HEK293 (cell line): ENCODE data around the gene MTURN.

Experiments
- BCL11A ChIP-seq: fragments of 450-650 bp; formaldehyde crosslinking; IDR thresholded peaks from 2 replicates; pipeline ENCODE4 v1.5.1; 2016; ENCODE audit warnings: low read depth, missing biosample characterization, missing genetic modification characterization
- GLI4 ChIP-seq: fragments of 450-650 bp; formaldehyde crosslinking; IDR thresholded peaks from 2 replicates; pipeline ENCODE4 v1.5.1; 2016; ENCODE audit warnings: missing biosample characterization, missing genetic modification characterization
- GLIS2 ChIP-seq: fragments of 450-650 bp; formaldehyde crosslinking; IDR thresholded peaks from 2 replicates; pipeline ENCODE4 v1.5.1; 2016; ENCODE audit warnings: missing biosample characterization, missing genetic modification characterization
- HOXC10 ChIP-seq: sonication (generic); formaldehyde crosslinking; IDR thresholded peaks from 2 replicates; pipeline ENCODE4 v1.8.1; 2023; ENCODE audit warnings: mild to moderate bottlenecking, missing genetic modification reagents
- KLF10 ChIP-seq: fragments of 450-650 bp; IDR thresholded peaks from 2 replicates; pipeline ENCODE4 v1.5.1; 2018; ENCODE audit warnings: missing biosample characterization, mild to moderate bottlenecking, missing genetic modification characterization
- KLF7 ChIP-seq: fragments of 450-650 bp; formaldehyde crosslinking; IDR thresholded peaks from 2 replicates; pipeline ENCODE4 v1.5.1; 2016; ENCODE audit warnings: missing biosample characterization, missing genetic modification characterization, borderline replicate concordance
- TRIM28 ChIP-seq: IDR thresholded peaks from 2 replicates; pipeline ENCODE4 v1.6.1; 2011; ENCODE audit warnings: low read length, control low read depth, borderline replicate concordance
- WT1 ChIP-seq: fragments of 450-650 bp; formaldehyde crosslinking; IDR thresholded peaks from 2 replicates; pipeline ENCODE4 v1.5.1; 2016; ENCODE audit warnings: missing biosample characterization, missing genetic modification characterization
- ZBTB8A ChIP-seq: fragments of 450-650 bp; formaldehyde crosslinking; IDR thresholded peaks from 2 replicates; pipeline ENCODE4 v1.5.1; 2016; ENCODE audit warnings: missing biosample characterization, missing genetic modification characterization
- ZFP41 ChIP-seq: fragments of 450-650 bp; formaldehyde crosslinking; IDR thresholded peaks from 2 replicates; pipeline ENCODE4 v1.5.1; 2016; ENCODE audit warnings: missing biosample characterization, missing genetic modification characterization, borderline replicate concordance
- ZNF10 ChIP-seq: fragments of 450-650 bp; formaldehyde crosslinking; IDR thresholded peaks from 2 replicates; pipeline ENCODE4 v1.5.1; 2017; ENCODE audit warnings: missing biosample characterization, missing genetic modification characterization
- ZNF112 ChIP-seq: fragments of 450-650 bp; formaldehyde crosslinking; IDR thresholded peaks from 2 replicates; pipeline ENCODE4 v1.5.0; 2017; ENCODE audit warnings: missing biosample characterization, missing genetic modification characterization
- ZNF221 ChIP-seq: fragments of 450-650 bp; formaldehyde crosslinking; IDR thresholded peaks from 2 replicates; pipeline ENCODE4 v1.5.1; 2017; ENCODE audit warnings: missing biosample characterization, missing genetic modification characterization, borderline replicate concordance
- ZNF302 ChIP-seq: fragments of 450-650 bp; formaldehyde crosslinking; IDR thresholded peaks from 2 replicates; pipeline ENCODE4 v1.5.1; 2016; ENCODE audit warnings: missing biosample characterization, missing genetic modification characterization, low read depth
- ZNF354C ChIP-seq: fragments of 450-650 bp; formaldehyde crosslinking; IDR thresholded peaks from 2 replicates; pipeline ENCODE4 v1.5.1; 2016; ENCODE audit warnings: missing biosample characterization, missing genetic modification characterization, low read depth, borderline replicate concordance
- ZNF391 ChIP-seq: fragments of 450-650 bp; formaldehyde crosslinking; IDR thresholded peaks from 2 replicates; pipeline ENCODE4 v1.5.1; 2016; ENCODE audit warnings: low read depth, missing biosample characterization, missing genetic modification characterization, borderline replicate concordance
- ZNF398 ChIP-seq: fragments of 450-650 bp; formaldehyde crosslinking; IDR thresholded peaks from 2 replicates; pipeline ENCODE4 v1.5.1; 2017; ENCODE audit warnings: missing biosample characterization, missing genetic modification characterization
- ZNF404 ChIP-seq: fragments of 450-650 bp; formaldehyde crosslinking; IDR thresholded peaks from 2 replicates; pipeline ENCODE4 v1.5.1; 2017; ENCODE audit warnings: missing biosample characterization, missing genetic modification characterization
- ZNF488 ChIP-seq: fragments of 450-650 bp; formaldehyde crosslinking; IDR thresholded peaks from 2 replicates; pipeline ENCODE4 v1.5.1; 2016; ENCODE audit warnings: missing biosample characterization, missing genetic modification characterization
- ZNF510 ChIP-seq: fragments of 450-650 bp; formaldehyde crosslinking; IDR thresholded peaks from 2 replicates; pipeline ENCODE4 v1.5.1; 2018; ENCODE audit warnings: mild to moderate bottlenecking, missing genetic modification characterization, missing biosample characterization; ENCODE audit not compliant: insufficient replicate concordance
- ZNF521 ChIP-seq: fragments of 450-650 bp; formaldehyde crosslinking; IDR thresholded peaks from 2 replicates; pipeline ENCODE4 v1.5.1; 2017; ENCODE audit warnings: missing biosample characterization, mild to moderate bottlenecking, missing genetic modification characterization
- ZNF549 ChIP-seq: fragments of 450-650 bp; IDR thresholded peaks from 2 replicates; pipeline ENCODE4 v1.5.1; 2018; ENCODE audit warnings: missing biosample characterization, missing genetic modification characterization, mild to moderate bottlenecking, inconsistent platforms, moderate library complexity
- ZNF561 ChIP-seq: fragments of 450-650 bp; IDR thresholded peaks from 2 replicates; pipeline ENCODE4 v1.5.1; 2018; ENCODE audit warnings: missing biosample characterization, missing genetic modification characterization, borderline replicate concordance
- ZNF624 ChIP-seq: fragments of 450-650 bp; formaldehyde crosslinking; IDR thresholded peaks from 2 replicates; pipeline ENCODE4 v1.5.1; 2017; ENCODE audit warnings: missing biosample characterization, missing genetic modification characterization
- ZNF654 ChIP-seq: fragments of 450-650 bp; formaldehyde crosslinking; IDR thresholded peaks from 2 replicates; pipeline ENCODE4 v1.5.1; 2016; ENCODE audit warnings: low read depth, missing biosample characterization, missing genetic modification characterization
- ZNF785 ChIP-seq: fragments of 450-650 bp; formaldehyde crosslinking; IDR thresholded peaks from 2 replicates; pipeline ENCODE4 v1.5.1; 2016; ENCODE audit warnings: missing biosample characterization, missing genetic modification characterization
- ZSCAN18 ChIP-seq: fragments of 450-650 bp; formaldehyde crosslinking; IDR thresholded peaks from 2 replicates; pipeline ENCODE4 v1.5.1; 2016; ENCODE audit warnings: missing biosample characterization, missing genetic modification characterization
- ZSCAN30 ChIP-seq: fragments of 450-650 bp; IDR thresholded peaks from 2 replicates; pipeline ENCODE4 v1.5.1; 2018; ENCODE audit warnings: missing biosample characterization, mild to moderate bottlenecking, missing genetic modification characterization, moderate library complexity
- TF ChIP-seq, protein P1 (sequence below): fragments of 450-650 bp; formaldehyde crosslinking; IDR thresholded peaks from 2 replicates; pipeline ENCODE4 v1.5.1; 2016; ENCODE audit warnings: missing biosample characterization, missing genetic modification characterization
- TF ChIP-seq, protein P2 (sequence below): fragments of 450-650 bp; formaldehyde crosslinking; IDR thresholded peaks from 2 replicates; pipeline ENCODE4 v1.5.1; 2016; ENCODE audit warnings: missing biosample characterization, missing genetic modification characterization
- TF ChIP-seq, protein P3 (sequence below): fragments of 450-650 bp; formaldehyde crosslinking; IDR thresholded peaks from 2 replicates; pipeline ENCODE4 v1.5.1; 2016; ENCODE audit warnings: missing biosample characterization, missing genetic modification characterization

Gene MTURN

DNA sequence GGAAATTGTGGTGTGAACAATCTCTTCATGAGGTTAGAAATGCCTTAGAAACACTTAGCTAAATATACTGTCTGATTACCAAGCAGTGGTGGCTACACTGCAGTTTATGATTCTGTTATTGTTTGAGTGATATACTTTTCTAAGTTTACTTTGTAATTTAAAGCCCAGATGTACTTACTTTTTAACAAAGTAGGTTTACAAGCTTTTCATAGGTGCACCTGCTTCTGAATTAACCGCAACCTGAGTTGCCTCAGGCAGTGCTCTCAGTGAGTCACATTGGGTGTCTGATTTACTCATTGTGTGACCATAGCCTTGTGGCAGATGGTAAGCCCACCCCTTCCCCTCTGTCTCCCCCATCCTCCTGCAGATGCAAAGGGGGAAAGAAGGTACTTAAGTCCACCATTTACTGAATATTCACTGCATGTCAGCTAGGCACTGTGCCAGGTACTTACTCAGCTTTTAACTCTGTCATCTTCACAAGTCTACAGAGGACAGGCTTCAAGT, 9.0 kb downstream of the MTURN start (continued):
- TF ChIP-seq, protein P1, sequence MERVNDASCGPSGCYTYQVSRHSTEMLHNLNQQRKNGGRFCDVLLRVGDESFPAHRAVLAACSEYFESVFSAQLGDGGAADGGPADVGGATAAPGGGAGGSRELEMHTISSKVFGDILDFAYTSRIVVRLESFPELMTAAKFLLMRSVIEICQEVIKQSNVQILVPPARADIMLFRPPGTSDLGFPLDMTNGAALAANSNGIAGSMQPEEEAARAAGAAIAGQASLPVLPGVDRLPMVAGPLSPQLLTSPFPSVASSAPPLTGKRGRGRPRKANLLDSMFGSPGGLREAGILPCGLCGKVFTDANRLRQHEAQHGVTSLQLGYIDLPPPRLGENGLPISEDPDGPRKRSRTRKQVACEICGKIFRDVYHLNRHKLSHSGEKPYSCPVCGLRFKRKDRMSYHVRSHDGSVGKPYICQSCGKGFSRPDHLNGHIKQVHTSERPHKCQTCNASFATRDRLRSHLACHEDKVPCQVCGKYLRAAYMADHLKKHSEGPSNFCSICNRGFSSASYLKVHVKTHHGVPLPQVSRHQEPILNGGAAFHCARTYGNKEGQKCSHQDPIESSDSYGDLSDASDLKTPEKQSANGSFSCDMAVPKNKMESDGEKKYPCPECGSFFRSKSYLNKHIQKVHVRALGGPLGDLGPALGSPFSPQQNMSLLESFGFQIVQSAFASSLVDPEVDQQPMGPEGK (tag by site-specific recombination), result peak; percentile 82
- TF ChIP-seq ZSCAN18 (tag by site-specific recombination), result no peak
- TF ChIP-seq ZFP41 (tag by site-specific recombination), result no peak
- TF ChIP-seq ZNF488 (tag by site-specific recombination), result no peak
- TF ChIP-seq, protein P2, sequence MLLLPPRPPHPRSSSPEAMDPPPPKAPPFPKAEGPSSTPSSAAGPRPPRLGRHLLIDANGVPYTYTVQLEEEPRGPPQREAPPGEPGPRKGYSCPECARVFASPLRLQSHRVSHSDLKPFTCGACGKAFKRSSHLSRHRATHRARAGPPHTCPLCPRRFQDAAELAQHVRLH (tag by site-specific recombination), result no peak
- no peak for TF ChIP-seq TRIM28
- TF ChIP-seq ZNF354C (tag by site-specific recombination), result no peak
- no peak for TF ChIP-seq GLI4 (tag by site-specific recombination)
- no peak for TF ChIP-seq ZNF221 (tag by site-specific recombination)
- TF ChIP-seq ZNF398, result peak; percentile 82
- no peak for TF ChIP-seq GLIS2 (tag by site-specific recombination)
- TF ChIP-seq ZNF561 (tag by site-specific recombination), result 0 out of 2 replicates have a peak, but pooled peaks have one; percentile 19
- TF ChIP-seq ZNF510 (tag by site-specific recombination), result no peak
- TF ChIP-seq WT1 (tag by site-specific recombination), result peak; percentile 79
- no peak for TF ChIP-seq ZNF404 (tag by site-specific recombination)
- no peak for TF ChIP-seq HOXC10
- TF ChIP-seq ZNF10 (tag by site-specific recombination), result peak; percentile 71
- no peak for TF ChIP-seq ZNF112 (tag by site-specific recombination)
- no peak for TF ChIP-seq ZNF521
- peak; percentile 42; the same call in 1 of the 2 replicates for TF ChIP-seq ZSCAN30 (tag by site-specific recombination)
- TF ChIP-seq ZNF624 (tag by site-specific recombination), result no peak
- TF ChIP-seq KLF7 (tag by site-specific recombination), result no peak
- TF ChIP-seq ZNF302 (tag by site-specific recombination), result no peak
- TF ChIP-seq ZNF785, result no peak
- TF ChIP-seq, protein P3, sequence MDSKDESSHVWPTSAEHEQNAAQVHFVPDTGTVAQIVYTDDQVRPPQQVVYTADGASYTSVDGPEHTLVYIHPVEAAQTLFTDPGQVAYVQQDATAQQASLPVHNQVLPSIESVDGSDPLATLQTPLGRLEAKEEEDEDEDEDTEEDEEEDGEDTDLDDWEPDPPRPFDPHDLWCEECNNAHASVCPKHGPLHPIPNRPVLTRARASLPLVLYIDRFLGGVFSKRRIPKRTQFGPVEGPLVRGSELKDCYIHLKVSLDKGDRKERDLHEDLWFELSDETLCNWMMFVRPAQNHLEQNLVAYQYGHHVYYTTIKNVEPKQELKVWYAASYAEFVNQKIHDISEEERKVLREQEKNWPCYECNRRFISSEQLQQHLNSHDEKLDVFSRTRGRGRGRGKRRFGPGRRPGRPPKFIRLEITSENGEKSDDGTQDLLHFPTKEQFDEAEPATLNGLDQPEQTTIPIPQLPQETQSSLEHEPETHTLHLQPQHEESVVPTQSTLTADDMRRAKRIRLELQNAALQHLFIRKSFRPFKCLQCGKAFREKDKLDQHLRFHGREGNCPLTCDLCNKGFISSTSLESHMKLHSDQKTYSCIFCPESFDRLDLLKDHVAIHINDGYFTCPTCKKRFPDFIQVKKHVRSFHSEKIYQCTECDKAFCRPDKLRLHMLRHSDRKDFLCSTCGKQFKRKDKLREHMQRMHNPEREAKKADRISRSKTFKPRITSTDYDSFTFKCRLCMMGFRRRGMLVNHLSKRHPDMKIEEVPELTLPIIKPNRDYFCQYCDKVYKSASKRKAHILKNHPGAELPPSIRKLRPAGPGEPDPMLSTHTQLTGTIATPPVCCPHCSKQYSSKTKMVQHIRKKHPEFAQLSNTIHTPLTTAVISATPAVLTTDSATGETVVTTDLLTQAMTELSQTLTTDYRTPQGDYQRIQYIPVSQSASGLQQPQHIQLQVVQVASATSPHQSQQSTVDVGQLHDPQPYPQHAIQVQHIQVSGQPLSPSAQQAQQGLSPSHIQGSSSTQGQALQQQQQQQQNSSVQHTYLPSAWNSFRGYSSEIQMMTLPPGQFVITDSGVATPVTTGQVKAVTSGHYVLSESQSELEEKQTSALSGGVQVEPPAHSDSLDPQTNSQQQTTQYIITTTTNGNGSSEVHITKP (tag by site-specific recombination), result no peak
- TF ChIP-seq ZNF549, result no peak
- no peak for TF ChIP-seq ZNF654 (tag by site-specific recombination)
- no peak for TF ChIP-seq ZBTB8A
- peak; percentile 33; the same call in 1 of the 2 replicates for TF ChIP-seq BCL11A (tag by site-specific recombination)
- TF ChIP-seq ZNF391, result no peak; the same call in 1 of the 2 replicates
- 0 out of 2 replicates have a peak, but pooled peaks have one; percentile 37 for TF ChIP-seq KLF10 (tag by site-specific recombination)
